K562 (cell line): Measurements from ENCODE around the gene SERTAD1. TPM values are rescaled to one million over a fixed set of nuclear protein-coding genes. Genes with fewer than 3 reads are reported as not detected.

ENCODE experiments used
- E2F6 ChIP-seq, 2 experiments: IDR thresholded peaks; 2 replicates each; pipeline ENCODE4 v1.6.1; 2011; ENCODE audit warnings: borderline replicate concordance in 1 of 2, control low read depth in 1 of 2, low read depth in 1 of 2, low read length in 1 of 2, mild to moderate bottlenecking in 1 of 2, mixed read lengths in 1 of 2, moderate library complexity in 1 of 2; ENCODE audit not compliant: insufficient read depth in 1 of 2, insufficient read length in 1 of 2, poor library complexity in 1 of 2, severe bottlenecking in 1 of 2; ENCODE audit errors: extremely low read depth in 1 of 2
- GTF2B ChIP-seq: IDR thresholded peaks from 2 replicates; pipeline ENCODE4 v1.6.1; 2011; ENCODE audit not compliant: insufficient read length; ENCODE audit errors: extremely low read depth
- HINFP ChIP-seq: fragments of 450-650 bp; conservative IDR thresholded peaks from 2 replicates; pipeline ENCODE4 v1.6.1; 2016; ENCODE audit warnings: missing genetic modification characterization, low read depth, mild to moderate bottlenecking, control low read depth, missing compliant biosample characterization
- HNRNPL ChIP-seq: fragments of 200-400 bp; formaldehyde crosslinking; IDR thresholded peaks from 2 replicates; pipeline ENCODE4 v1.6.1; 2017; ENCODE audit warnings: low read depth, mild to moderate bottlenecking, low read length
- HNRNPLL ChIP-seq: fragments of 200-400 bp; formaldehyde crosslinking; IDR thresholded peaks from 2 replicates; pipeline ENCODE4 v1.6.1; 2017; ENCODE audit warnings: low read length, low read depth, mild to moderate bottlenecking; ENCODE audit not compliant: poor library complexity, severe bottlenecking
- TFAP4 ChIP-seq: sonication (generic); formaldehyde crosslinking; IDR thresholded peaks from 2 replicates; pipeline ENCODE4 v1.8.0; 2022; ENCODE audit warnings: missing genetic modification reagents, mild to moderate bottlenecking, moderate library complexity, borderline replicate concordance
- TFE3 ChIP-seq: fragments of 450-650 bp; formaldehyde crosslinking; IDR thresholded peaks from 2 replicates; pipeline ENCODE4 v1.4.0; 2020; ENCODE audit warnings: mild to moderate bottlenecking, mixed read lengths
- TSHZ1 ChIP-seq: fragments of 250-450 bp; sonication (Bioruptor Pico); IDR thresholded peaks from 2 replicates; pipeline ENCODE4 v1.4.0; 2020; ENCODE audit warnings: mild to moderate bottlenecking, moderate library complexity
- ZFX ChIP-seq: sonication (generic); formaldehyde crosslinking; IDR thresholded peaks from 2 replicates; pipeline ENCODE4 v1.8.0; 2022; ENCODE audit warnings: mild to moderate bottlenecking, missing genetic modification reagents, moderate library complexity
- ZKSCAN1 ChIP-seq: fragments of 150-350 bp; IDR thresholded peaks from 2 replicates; pipeline ENCODE4 v1.6.1; 2016; ENCODE audit warnings: low read depth, low read length
- ZNF282 ChIP-seq: sonication (generic); formaldehyde crosslinking; IDR thresholded peaks from 2 replicates; pipeline ENCODE4 v1.8.1; 2023; ENCODE audit warnings: missing genetic modification reagents
- ZNF695 ChIP-seq: fragments of 450-650 bp; formaldehyde crosslinking; IDR thresholded peaks from 2 replicates; pipeline ENCODE4 v1.4.0; 2020; ENCODE audit warnings: mild to moderate bottlenecking, moderate library complexity
- ZNF717 ChIP-seq: fragments of 250-450 bp; sonication (Bioruptor Pico); IDR thresholded peaks from 2 replicates; pipeline ENCODE4 v1.5.0; 2021
- polyA plus RNA-seq, 8 experiments: library from polyadenylated mRNA; depleted of rRNA in 4 of 8; stranded (reverse) in 5 of 8; unstranded in 3 of 8; fragments of >200 nt; fragmentation: Nextera tagmentation in 2 of 8; fragmentation: Illumina TruSeq in 1 of 8; extraction: Ambion mirVana in 2 of 8; extraction: Trizol in 1 of 8; gene quantifications; 2 replicates each; pipeline versions ENCODE4 v1.2.1 to v1.2.3, GENCODE V29; 2011 to 2014; ENCODE audit warnings: inconsistent platforms in 1 of 8, missing spikeins in 1 of 8
- total RNA-seq, 7 experiments: library from RNA; depleted of rRNA in 6 of 7; stranded (reverse); fragments of >200 nt in 6 of 7; fragmentation: Illumina TruSeq in 2 of 7; extraction: Trizol in 2 of 7; gene quantifications; 2 replicates each; pipeline versions ENCODE4 v1.2.1 to v1.2.3, GENCODE V29; 2011 to 2021; ENCODE audit warnings: low replicate concordance in 1 of 7

The SERTAD1 gene
- total and polyA plus RNA-seq, 9 of the 15 experiments (the other 6 are each of a cell fraction or from before 2014, with no cell fraction given): 0.15 to 8.7 (median 4.9) TPM

- TF ChIP-seq HINFP (tag): no peak
- peak; percentile 73 to 75 for TF ChIP-seq E2F6 (IDR thresholded peaks at IDR 0.05; ENCODE audit: borderline replicate concordance in 1 of 2, extremely low read depth in 1 of 2, insufficient read depth in 1 of 2, insufficient read length in 1 of 2, low read depth in 1 of 2, low read length in 1 of 2, poor library complexity in 1 of 2, severe bottlenecking in 1 of 2)
- TF ChIP-seq ZNF717 (CRISPR knock-in tag): no peak
- TF ChIP-seq GTF2B: no peak
- no peak for TF ChIP-seq ZNF695 (CRISPR knock-in tag)
- TF ChIP-seq HNRNPL: peak; percentile 44; the same call in 1 of the 2 replicates
- TF ChIP-seq TFE3 (CRISPR knock-in tag): no peak
- TF ChIP-seq TSHZ1 (CRISPR knock-in tag): no peak
- TF ChIP-seq HNRNPLL: peak; percentile 65
- TF ChIP-seq ZNF282 (CRISPR knock-in tag): 0 out of 2 replicates have a peak, but pooled peaks have one; percentile 74
- TF ChIP-seq ZFX (CRISPR knock-in tag): peak; percentile 59
- TF ChIP-seq ZKSCAN1: no peak
- TF ChIP-seq TFAP4 (CRISPR knock-in tag): peak; percentile 68; the same call in 1 of the 2 replicates
These were observed 27.2 kb downstream of the SERTAD1 start (continued) for GRCh38 chr19:40398417-40399131.
